ENCODE measurements around the gene ARHGEF2.

- TF ChIP-seq POLR2AphosphoS5 (IDR thresholded peaks at IDR 0.05; ENCODE audit: low read depth) = no peak
- TF ChIP-seq CTCF (IDR thresholded peaks at IDR 0.05; ENCODE audit: insufficient read depth, low read length) = peak; percentile 66
- no peak for TF ChIP-seq REST (IDR thresholded peaks at IDR 0.05; ENCODE audit: insufficient replicate concordance, low read depth)
- TF ChIP-seq SPI1 (IDR thresholded peaks at IDR 0.05; ENCODE audit: borderline replicate concordance, low read depth) = no peak
Observed at GRCh38 chr1:155938220-155938627, 40.1 kb downstream of the ARHGEF2 start.
